ENCODE data around the gene SEMA6A. TPM values are rescaled to one million over a fixed set of nuclear protein-coding genes. Genes with fewer than 3 reads are reported as not detected.

SEMA6A gene
- total and polyA plus RNA-seq, 10 of the 15 experiments (the other 5 are each of a cell fraction or from before 2014, with no cell fraction given), result 0.16 to 10.2 (median 1.1) TPM

- no peaks in the 10 kb centered on the region for H3K9me3 ChIP-seq (replicated peaks; ENCODE audit: control insufficient read depth, insufficient read depth, low read length)
- ATAC-seq, result no peak
- ChIA-PET CTCF (interaction anchor here (0.6 to 1.4 kb wide), 3 partner anchors 154 to 1155 kb away, joined by 3 read pairs; no protein-coding TSS in a partner anchor), POLR2A (interaction anchor here (0.5 to 0.6 kb wide), 2 partner anchors 49 to 74 kb away, joined by 3 to 4 read pairs; no protein-coding TSS in a partner anchor), RAD21 (ENCODE audit: unreplicated experiment) (interaction anchor here (1.1 kb wide), 1 partner anchor 13 kb away, joined by 3 read pairs; no protein-coding TSS in a partner anchor), SMC1A (ENCODE audit: uncharacterized antibody, unreplicated experiment) (interaction anchor here (0.9 to 1.7 kb wide), 5 partner anchors 10 to 38 kb away, joined by 3 read pairs; no protein-coding TSS in a partner anchor)
- no peak overlapping the region for H3K4me2 ChIP-seq (ENCODE audit: control insufficient read depth, insufficient read depth)
- intact Hi-C loops (cut with micrococcal nuclease; ENCODE audit: unreplicated experiment), result no loop called here
- no peak overlapping the region for H3K27ac ChIP-seq (ENCODE audit: control insufficient read depth, insufficient read depth)
- no peak overlapping the region for H3K4me3 ChIP-seq
- no TSS peak for BruUV-seq (replicated peaks)
- no peak for DNase-seq (ENCODE audit: low read depth, low spot score)
- no peaks in the 10 kb centered on the region for H3K79me2 ChIP-seq (ENCODE audit: control insufficient read depth, insufficient read depth, low read length)
- no peak overlapping the region for H2AFZ ChIP-seq (ENCODE audit: control insufficient read depth, low read depth, low read length)
- H3K4me1 ChIP-seq (ENCODE audit: control insufficient read depth, insufficient read depth, low read length), result no peaks in the 10 kb centered on the region
- H3K9ac ChIP-seq (ENCODE audit: control insufficient read depth, insufficient read depth, low read length), result no peak overlapping the region
- FAIRE-seq, result no peak
- H4K20me1 ChIP-seq (ENCODE audit: control insufficient read depth, insufficient read depth), result no peaks in the 10 kb centered on the region
- in situ Hi-C loops (cut with MboI), result no loop called here
- H3K27me3 ChIP-seq (replicated peaks in 1 of 2; ENCODE audit: control insufficient read depth in 2 of 2, insufficient read depth in 2 of 2, low read length in 1 of 2), result no peaks in the 10 kb centered on the region
- 37% methylated on average over 3 of the region's 3 CpGs for WGBS (ENCODE audit: insufficient coverage, insufficient replicate concordance, low lambda C conversion rate, missing lambda C conversion rate)
- no peaks in the 10 kb centered on the region for H3K36me3 ChIP-seq (ENCODE audit: control insufficient read depth in 2 of 2, insufficient read depth in 2 of 2, low read length in 1 of 2)
- TF ChIP-seq CHD2 (IDR thresholded peaks at IDR 0.05; ENCODE audit: borderline replicate concordance, low read depth, low read length), result no peak
- no peak for TF ChIP-seq SMARCA5 (IDR thresholded peaks at IDR 0.05)
- TF ChIP-seq ZNF274 (IDR thresholded peaks at IDR 0.05; ENCODE audit: insufficient read depth, insufficient read length), result no peak
- no peak for TF ChIP-seq PBX3 (IDR thresholded peaks at IDR 0.05; ENCODE audit: insufficient replicate concordance, low read depth, low read length)
- TF ChIP-seq RUNX3 (IDR thresholded peaks at IDR 0.05; ENCODE audit: low read length), result no peak
- TF ChIP-seq CHD1 (IDR thresholded peaks at IDR 0.05; ENCODE audit: low read depth, low read length), result no peak
- TF ChIP-seq NR2C2 (IDR thresholded peaks at IDR 0.05; ENCODE audit: borderline replicate concordance, control insufficient read depth, insufficient read length, low read depth), result no peak
- no peak for TF ChIP-seq NR2F1 (conservative IDR thresholded peaks at IDR 0.05)
- no peak for TF ChIP-seq SIN3A (IDR thresholded peaks at IDR 0.05; ENCODE audit: low read depth, low read length)
- TF ChIP-seq EGR1 (IDR thresholded peaks at IDR 0.05; ENCODE audit: borderline replicate concordance in 1 of 2, low read depth in 2 of 2, low read length in 2 of 2), result no peak
- TF ChIP-seq TCF12 (IDR thresholded peaks at IDR 0.05; ENCODE audit: low read depth, low read length), result no peak
- TF ChIP-seq KAT2A (conservative IDR thresholded peaks at IDR 0.05; ENCODE audit: control insufficient read depth, low read depth, low read length), result no peak
- TF ChIP-seq, protein P1, sequence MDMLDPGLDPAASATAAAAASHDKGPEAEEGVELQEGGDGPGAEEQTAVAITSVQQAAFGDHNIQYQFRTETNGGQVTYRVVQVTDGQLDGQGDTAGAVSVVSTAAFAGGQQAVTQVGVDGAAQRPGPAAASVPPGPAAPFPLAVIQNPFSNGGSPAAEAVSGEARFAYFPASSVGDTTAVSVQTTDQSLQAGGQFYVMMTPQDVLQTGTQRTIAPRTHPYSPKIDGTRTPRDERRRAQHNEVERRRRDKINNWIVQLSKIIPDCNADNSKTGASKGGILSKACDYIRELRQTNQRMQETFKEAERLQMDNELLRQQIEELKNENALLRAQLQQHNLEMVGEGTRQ (IDR thresholded peaks at IDR 0.05; ENCODE audit: borderline replicate concordance, low read depth, low read length), result no peak
- no peak for TF ChIP-seq SPI1 (IDR thresholded peaks at IDR 0.05; ENCODE audit: borderline replicate concordance, insufficient read depth, low read depth, low read length)
- no peak for TF ChIP-seq TCF7 (IDR thresholded peaks at IDR 0.05; ENCODE audit: borderline replicate concordance)
- TF ChIP-seq SUZ12 (IDR thresholded peaks at IDR 0.05; ENCODE audit: unreplicated experiment), result no peak
- no peak for TF ChIP-seq CREM (IDR thresholded peaks at IDR 0.05; ENCODE audit: low read depth)
- TF ChIP-seq MXI1 (IDR thresholded peaks at IDR 0.05; ENCODE audit: low read depth, low read length), result no peak
- TF ChIP-seq, protein P2, sequence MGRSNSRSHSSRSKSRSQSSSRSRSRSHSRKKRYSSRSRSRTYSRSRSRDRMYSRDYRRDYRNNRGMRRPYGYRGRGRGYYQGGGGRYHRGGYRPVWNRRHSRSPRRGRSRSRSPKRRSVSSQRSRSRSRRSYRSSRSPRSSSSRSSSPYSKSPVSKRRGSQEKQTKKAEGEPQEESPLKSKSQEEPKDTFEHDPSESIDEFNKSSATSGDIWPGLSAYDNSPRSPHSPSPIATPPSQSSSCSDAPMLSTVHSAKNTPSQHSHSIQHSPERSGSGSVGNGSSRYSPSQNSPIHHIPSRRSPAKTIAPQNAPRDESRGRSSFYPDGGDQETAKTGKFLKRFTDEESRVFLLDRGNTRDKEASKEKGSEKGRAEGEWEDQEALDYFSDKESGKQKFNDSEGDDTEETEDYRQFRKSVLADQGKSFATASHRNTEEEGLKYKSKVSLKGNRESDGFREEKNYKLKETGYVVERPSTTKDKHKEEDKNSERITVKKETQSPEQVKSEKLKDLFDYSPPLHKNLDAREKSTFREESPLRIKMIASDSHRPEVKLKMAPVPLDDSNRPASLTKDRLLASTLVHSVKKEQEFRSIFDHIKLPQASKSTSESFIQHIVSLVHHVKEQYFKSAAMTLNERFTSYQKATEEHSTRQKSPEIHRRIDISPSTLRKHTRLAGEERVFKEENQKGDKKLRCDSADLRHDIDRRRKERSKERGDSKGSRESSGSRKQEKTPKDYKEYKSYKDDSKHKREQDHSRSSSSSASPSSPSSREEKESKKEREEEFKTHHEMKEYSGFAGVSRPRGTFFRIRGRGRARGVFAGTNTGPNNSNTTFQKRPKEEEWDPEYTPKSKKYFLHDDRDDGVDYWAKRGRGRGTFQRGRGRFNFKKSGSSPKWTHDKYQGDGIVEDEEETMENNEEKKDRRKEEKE (IDR thresholded peaks at IDR 0.05), result no peak
These were observed 105.0 kb downstream of the SEMA6A start for GRCh38 chr5:116469631-116470030.
